A549 (cell line): ENCODE data around the gene GDF10.

Experiments
- CEBPB ChIP-seq, 2 experiments: fragments of >200 bp in 1 of 2; sonication (Bioruptor Twin) in 1 of 2; formaldehyde crosslinking in 1 of 2; IDR thresholded peaks; 2 replicates each; pipeline ENCODE4 v1.6.1; 2012 to 2016
- EP300 ChIP-seq, 2 experiments: fragments of >200 bp; sonication (Bioruptor Twin); formaldehyde crosslinking; IDR thresholded peaks; 2 replicates in 1 of 2; 3 replicates in 1 of 2; pipeline ENCODE4 v1.6.1; 2016 to 2017
- HEYL ChIP-seq: fragments of 250-450 bp; sonication (Bioruptor Pico); IDR thresholded peaks from 2 replicates; pipeline ENCODE4 v1.8.0; 2021; ENCODE audit warnings: mild to moderate bottlenecking, moderate library complexity
- HOXA7 ChIP-seq: fragments of 250-450 bp; sonication (Bioruptor Pico); IDR thresholded peaks from 2 replicates; pipeline ENCODE4 v1.5.0; 2020; ENCODE audit warnings: mild to moderate bottlenecking, moderate library complexity
- MAFK ChIP-seq: fragments of 450-650 bp; IDR thresholded peaks from 2 replicates; pipeline ENCODE4 v1.6.1; 2014; ENCODE audit not compliant: partially characterized antibody
- MYC ChIP-seq: IDR thresholded peaks from 2 replicates; pipeline ENCODE4 v1.6.1; 2012; ENCODE audit warnings: mild to moderate bottlenecking, inconsistent platforms, low read length, improper control_type of control experiment, borderline replicate concordance
- POLR2A ChIP-seq: IDR thresholded peaks from 2 replicates; pipeline ENCODE4 v1.6.1; 2012; ENCODE audit warnings: mild to moderate bottlenecking, low read length
- RFX5 ChIP-seq: fragments of 450-650 bp; IDR thresholded peaks from 2 replicates; pipeline ENCODE4 v1.7.1; 2014; ENCODE audit warnings: antibody characterized with exemption, mild to moderate bottlenecking, moderate library complexity
- SMC3 ChIP-seq: fragments of >200 bp; sonication (Bioruptor Twin); formaldehyde crosslinking; IDR thresholded peaks from 3 replicates; pipeline ENCODE4 v1.6.1; 2018; ENCODE audit warnings: inconsistent platforms
- SREBF2 ChIP-seq: fragments of 450-650 bp; IDR thresholded peaks from 2 replicates; pipeline ENCODE4 v1.6.1; 2014; ENCODE audit warnings: mild to moderate bottlenecking, moderate library complexity
- ZSCAN20 ChIP-seq: fragments of 250-450 bp; sonication (Bioruptor Pico); IDR thresholded peaks from 2 replicates; pipeline ENCODE4 v1.8.0; 2022; ENCODE audit warnings: mild to moderate bottlenecking, moderate library complexity
- TF ChIP-seq, protein P1 (sequence below): fragments of >200 bp; sonication (Bioruptor Twin); formaldehyde crosslinking; IDR thresholded peaks from 3 replicates; pipeline ENCODE4 v1.5.1; 2016
- TF ChIP-seq, protein P2 (sequence below): fragments of 200-600 bp; sonication (generic); IDR thresholded peaks from 2 replicates; pipeline ENCODE4 v1.6.1; 2016; ENCODE audit warnings: antibody characterized with exemption, mild to moderate bottlenecking, moderate library complexity
- TF ChIP-seq, protein P3 (sequence below): fragments of >200 bp; sonication (Bioruptor Twin); formaldehyde crosslinking; IDR thresholded peaks from 3 replicates; pipeline ENCODE4 v1.6.1; 2016

DNA sequence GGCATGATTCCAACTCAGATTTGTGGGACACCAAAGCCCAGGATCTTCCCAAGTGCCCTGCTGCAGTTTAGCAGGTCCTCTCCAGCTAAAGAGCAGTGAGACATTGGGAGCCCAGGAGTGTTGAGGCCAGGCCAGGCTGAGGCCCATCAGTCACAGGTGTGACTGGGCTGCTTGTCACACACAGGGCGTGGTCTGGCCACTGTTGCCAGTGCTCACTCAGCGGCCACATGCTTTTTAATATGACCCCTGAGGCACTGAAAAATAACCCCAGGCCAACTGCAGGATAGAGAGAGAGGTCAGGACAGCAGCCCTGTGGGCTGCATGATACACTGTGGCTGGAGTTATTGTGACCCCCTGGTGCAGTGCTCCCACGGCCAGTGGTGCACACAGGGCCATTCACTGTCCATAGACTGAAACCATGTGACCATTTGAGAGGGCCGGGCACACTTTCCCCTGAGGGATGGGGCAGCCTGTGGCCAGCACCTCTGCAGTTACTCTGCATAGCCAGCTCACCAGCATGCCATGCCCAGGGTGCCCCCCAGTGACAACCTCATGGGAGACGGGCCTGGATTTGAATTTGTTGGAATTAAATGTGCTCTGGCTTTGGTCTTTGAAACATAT is 26.4 kb downstream of the GDF10 start:
- TF ChIP-seq, protein P1, sequence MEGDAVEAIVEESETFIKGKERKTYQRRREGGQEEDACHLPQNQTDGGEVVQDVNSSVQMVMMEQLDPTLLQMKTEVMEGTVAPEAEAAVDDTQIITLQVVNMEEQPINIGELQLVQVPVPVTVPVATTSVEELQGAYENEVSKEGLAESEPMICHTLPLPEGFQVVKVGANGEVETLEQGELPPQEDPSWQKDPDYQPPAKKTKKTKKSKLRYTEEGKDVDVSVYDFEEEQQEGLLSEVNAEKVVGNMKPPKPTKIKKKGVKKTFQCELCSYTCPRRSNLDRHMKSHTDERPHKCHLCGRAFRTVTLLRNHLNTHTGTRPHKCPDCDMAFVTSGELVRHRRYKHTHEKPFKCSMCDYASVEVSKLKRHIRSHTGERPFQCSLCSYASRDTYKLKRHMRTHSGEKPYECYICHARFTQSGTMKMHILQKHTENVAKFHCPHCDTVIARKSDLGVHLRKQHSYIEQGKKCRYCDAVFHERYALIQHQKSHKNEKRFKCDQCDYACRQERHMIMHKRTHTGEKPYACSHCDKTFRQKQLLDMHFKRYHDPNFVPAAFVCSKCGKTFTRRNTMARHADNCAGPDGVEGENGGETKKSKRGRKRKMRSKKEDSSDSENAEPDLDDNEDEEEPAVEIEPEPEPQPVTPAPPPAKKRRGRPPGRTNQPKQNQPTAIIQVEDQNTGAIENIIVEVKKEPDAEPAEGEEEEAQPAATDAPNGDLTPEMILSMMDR = no peak
- TF ChIP-seq, protein P2, sequence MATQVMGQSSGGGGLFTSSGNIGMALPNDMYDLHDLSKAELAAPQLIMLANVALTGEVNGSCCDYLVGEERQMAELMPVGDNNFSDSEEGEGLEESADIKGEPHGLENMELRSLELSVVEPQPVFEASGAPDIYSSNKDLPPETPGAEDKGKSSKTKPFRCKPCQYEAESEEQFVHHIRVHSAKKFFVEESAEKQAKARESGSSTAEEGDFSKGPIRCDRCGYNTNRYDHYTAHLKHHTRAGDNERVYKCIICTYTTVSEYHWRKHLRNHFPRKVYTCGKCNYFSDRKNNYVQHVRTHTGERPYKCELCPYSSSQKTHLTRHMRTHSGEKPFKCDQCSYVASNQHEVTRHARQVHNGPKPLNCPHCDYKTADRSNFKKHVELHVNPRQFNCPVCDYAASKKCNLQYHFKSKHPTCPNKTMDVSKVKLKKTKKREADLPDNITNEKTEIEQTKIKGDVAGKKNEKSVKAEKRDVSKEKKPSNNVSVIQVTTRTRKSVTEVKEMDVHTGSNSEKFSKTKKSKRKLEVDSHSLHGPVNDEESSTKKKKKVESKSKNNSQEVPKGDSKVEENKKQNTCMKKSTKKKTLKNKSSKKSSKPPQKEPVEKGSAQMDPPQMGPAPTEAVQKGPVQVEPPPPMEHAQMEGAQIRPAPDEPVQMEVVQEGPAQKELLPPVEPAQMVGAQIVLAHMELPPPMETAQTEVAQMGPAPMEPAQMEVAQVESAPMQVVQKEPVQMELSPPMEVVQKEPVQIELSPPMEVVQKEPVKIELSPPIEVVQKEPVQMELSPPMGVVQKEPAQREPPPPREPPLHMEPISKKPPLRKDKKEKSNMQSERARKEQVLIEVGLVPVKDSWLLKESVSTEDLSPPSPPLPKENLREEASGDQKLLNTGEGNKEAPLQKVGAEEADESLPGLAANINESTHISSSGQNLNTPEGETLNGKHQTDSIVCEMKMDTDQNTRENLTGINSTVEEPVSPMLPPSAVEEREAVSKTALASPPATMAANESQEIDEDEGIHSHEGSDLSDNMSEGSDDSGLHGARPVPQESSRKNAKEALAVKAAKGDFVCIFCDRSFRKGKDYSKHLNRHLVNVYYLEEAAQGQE = no peak
- TF ChIP-seq SREBF2 = no peak
- TF ChIP-seq CEBPB (IDR thresholded peaks at IDR 0.05) = no peak
- no peak for TF ChIP-seq MAFK
- TF ChIP-seq, protein P3, sequence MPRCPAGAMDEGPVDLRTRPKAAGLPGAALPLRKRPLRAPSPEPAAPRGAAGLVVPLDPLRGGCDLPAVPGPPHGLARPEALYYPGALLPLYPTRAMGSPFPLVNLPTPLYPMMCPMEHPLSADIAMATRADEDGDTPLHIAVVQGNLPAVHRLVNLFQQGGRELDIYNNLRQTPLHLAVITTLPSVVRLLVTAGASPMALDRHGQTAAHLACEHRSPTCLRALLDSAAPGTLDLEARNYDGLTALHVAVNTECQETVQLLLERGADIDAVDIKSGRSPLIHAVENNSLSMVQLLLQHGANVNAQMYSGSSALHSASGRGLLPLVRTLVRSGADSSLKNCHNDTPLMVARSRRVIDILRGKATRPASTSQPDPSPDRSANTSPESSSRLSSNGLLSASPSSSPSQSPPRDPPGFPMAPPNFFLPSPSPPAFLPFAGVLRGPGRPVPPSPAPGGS = no peak
- TF ChIP-seq RFX5 = no peak
- no peak for TF ChIP-seq ZSCAN20 (CRISPR knock-in tag)
- no peak for TF ChIP-seq POLR2A
- no peak for TF ChIP-seq SMC3
- TF ChIP-seq EP300 (IDR thresholded peaks at IDR 0.05) = no peak
- no peak for TF ChIP-seq HOXA7 (CRISPR knock-in tag)
- TF ChIP-seq MYC = no peak
- no peak for TF ChIP-seq HEYL (CRISPR knock-in tag)
